HCT116 (cell line): ENCODE measurements around the gene CIT. TPM values are rescaled to one million over a fixed set of nuclear protein-coding genes. Genes with fewer than 3 reads are reported as not detected.

ENCODE experiments used
- ATAC-seq: fragments of 200-7000 bp; cut with Tn5 transposase; 2 replicates; pipeline ENCODE4 v1.9.1; 2020; ENCODE audit warnings: mild to moderate bottlenecking, moderate library complexity
- BruUV-seq: library from RNA; stranded (reverse); fragments of 400-500 nt; replicated peaks from 2 replicates; lab custom pipeline; 2021; lab: Mats Ljungman, UMichigan
- CTCF ChIA-PET: fragments of 300-600 bp; sonication (Branson Sonifier 250); formaldehyde crosslinking; loops from one replicate; lab custom pipeline; 2021; ENCODE audit warnings: antibody characterized with exemption; lab: Charles Lee
- POLR2A ChIA-PET: fragments of 300-600, 350-600 bp; sonication (Branson Sonifier 250); formaldehyde crosslinking; loops from one replicate; lab custom pipeline; 2021; ENCODE audit warnings: antibody characterized with exemption; lab: Charles Lee
- RAD21 ChIA-PET, 2 experiments: fragments of 300-600 bp; sonication (Branson Sonifier 250); formaldehyde crosslinking; loops; one replicate each; lab custom pipeline; 2023; ENCODE audit warnings: low total read pairs in 2 of 2; ENCODE audit not compliant: uncharacterized antibody in 2 of 2, unreplicated experiment in 2 of 2, low non-redundant PET in 1 of 2; lab: Charles Lee
- DNase-seq: peaks from one replicate; pipeline ENCODE4 v3.0.0-alpha.2; 2010; ENCODE audit warnings: low read depth, low spot score
- H2AFZ ChIP-seq: fragments of 200-600 bp; shearing (Covaris generic), sonication (generic); 2 replicates; pipeline ENCODE4 v1.6.1; 2017; ENCODE audit warnings: low read depth, mixed run types, mixed read lengths, antibody characterized with exemption, low read length; ENCODE audit not compliant: poor library complexity, severe bottlenecking
- H3K27ac ChIP-seq: 2 replicates; pipeline ENCODE4 v1.5.1; 2012; ENCODE audit warnings: low read depth, low read length
- H3K27me3 ChIP-seq: fragments of 200-600 bp; sonication (generic); 2 replicates; pipeline ENCODE4 v1.6.1; 2016; ENCODE audit warnings: mixed run types, low read length, mixed read lengths; ENCODE audit not compliant: insufficient read depth
- H3K36me3 ChIP-seq, 2 experiments: fragments of 200-500 bp in 1 of 2; fragments of 200-600 bp in 1 of 2; sonication (Bioruptor generic) in 1 of 2; sonication (generic) in 1 of 2; 2 replicates each; pipeline versions ENCODE4 v1.5.1 to v1.6.1; 2014 to 2016; ENCODE audit warnings: low read length in 2 of 2, inconsistent platforms in 1 of 2, mixed read lengths in 1 of 2, mixed run types in 1 of 2; ENCODE audit not compliant: insufficient read depth in 2 of 2, control insufficient read depth in 1 of 2
- H3K4me1 ChIP-seq, 2 experiments: fragments of 200-600 bp in 1 of 2; sonication (generic) in 1 of 2; 2 replicates each; pipeline versions ENCODE4 v1.5.1 to v1.6.1; 2012 to 2017; ENCODE audit warnings: low read length in 2 of 2, inconsistent platforms in 1 of 2, mild to moderate bottlenecking in 1 of 2, mixed read lengths in 1 of 2, mixed run types in 1 of 2, moderate library complexity in 1 of 2; ENCODE audit not compliant: insufficient read depth in 2 of 2, control insufficient read depth in 1 of 2
- H3K4me2 ChIP-seq: fragments of 200-600 bp; sonication (generic); 2 replicates; pipeline ENCODE4 v1.6.1; 2017; ENCODE audit warnings: mixed run types, low read length, mixed read lengths
- H3K4me3 ChIP-seq, 2 experiments: fragments of 200-600 bp in 1 of 2; sonication (generic) in 1 of 2; replicated peaks in 1 of 2; 2 replicates each; pipeline ENCODE4 v1.5.1; 2011 to 2016; ENCODE audit warnings: low read length in 2 of 2, control low read depth in 1 of 2, low read depth in 1 of 2, mild to moderate bottlenecking in 1 of 2, mixed read lengths in 1 of 2, mixed run types in 1 of 2
- H3K79me2 ChIP-seq: fragments of 200-600 bp; sonication (generic); 2 replicates; pipeline ENCODE4 v1.6.1; 2017; ENCODE audit warnings: mild to moderate bottlenecking, mixed run types, low read length, moderate library complexity, mixed read lengths; ENCODE audit not compliant: insufficient read depth
- H3K9ac ChIP-seq: fragments of 200-600 bp; sonication (generic); 2 replicates; pipeline ENCODE4 v1.6.1; 2016; ENCODE audit warnings: low read length, mixed read lengths
- H3K9me2 ChIP-seq: fragments of 200-600 bp; sonication (generic), shearing (Covaris generic); 2 replicates; pipeline ENCODE4 v1.6.1; 2017; ENCODE audit warnings: mixed run types, mild to moderate bottlenecking, moderate library complexity; ENCODE audit not compliant: insufficient read depth
- H3K9me3 ChIP-seq, 2 experiments: fragments of 200-500 bp in 1 of 2; fragments of 200-600 bp in 1 of 2; sonication (Bioruptor generic) in 1 of 2; sonication (generic) in 1 of 2; 2 replicates each; pipeline ENCODE4 v1.6.1; 2014 to 2017; ENCODE audit warnings: low read length in 2 of 2, mixed read lengths in 2 of 2, inconsistent platforms in 1 of 2, low read depth in 1 of 2, mild to moderate bottlenecking in 1 of 2, mixed run types in 1 of 2, moderate library complexity in 1 of 2; ENCODE audit not compliant: control insufficient read depth in 1 of 2, insufficient read depth in 1 of 2
- H4K20me1 ChIP-seq: fragments of 200-600 bp; sonication (generic), shearing (Covaris generic); 2 replicates; pipeline ENCODE4 v1.6.1; 2017; ENCODE audit warnings: mixed run types, mild to moderate bottlenecking, moderate library complexity; ENCODE audit not compliant: insufficient read depth
- ATF3 ChIP-seq: IDR thresholded peaks from 2 replicates; pipeline ENCODE4 v1.6.1; 2012
- CBX3 ChIP-seq: IDR thresholded peaks from 2 replicates; pipeline ENCODE4 v1.6.1; 2012; ENCODE audit warnings: low read depth
- CEBPB ChIP-seq: IDR thresholded peaks from 2 replicates; pipeline ENCODE4 v1.6.1; 2012; ENCODE audit warnings: low read depth
- CTCF ChIP-seq, 3 experiments: fragments of 200-600 bp in 1 of 3; sonication (generic) in 1 of 3; IDR thresholded peaks in 2 of 3; conservative IDR thresholded peaks in 1 of 3; 2 replicates each; pipeline ENCODE4 v1.5.1; 2012 to 2017; ENCODE audit warnings: low read depth in 2 of 3, low read length in 2 of 3, antibody characterized with exemption in 1 of 3, borderline replicate concordance in 1 of 3, control low read depth in 1 of 3, mild to moderate bottlenecking in 1 of 3, mixed read lengths in 1 of 3, mixed run types in 1 of 3, moderate library complexity in 1 of 3; ENCODE audit not compliant: insufficient read depth in 1 of 3
- EGR1 ChIP-seq: IDR thresholded peaks from 2 replicates; pipeline ENCODE4 v1.6.1; 2012; ENCODE audit warnings: low read depth
- FOSL1 ChIP-seq: IDR thresholded peaks from 2 replicates; pipeline ENCODE4 v1.6.1; 2012; ENCODE audit warnings: low read depth
- MAX ChIP-seq: IDR thresholded peaks from 2 replicates; pipeline ENCODE4 v1.6.1; 2012
- POLR2A ChIP-seq: IDR thresholded peaks from 2 replicates; pipeline ENCODE4 v1.7.0; 2011; ENCODE audit warnings: borderline replicate concordance; ENCODE audit not compliant: insufficient read depth, insufficient read length; ENCODE audit errors: extremely low read depth
- RAD21 ChIP-seq: IDR thresholded peaks from 2 replicates; pipeline ENCODE4 v1.6.1; 2012; ENCODE audit warnings: low read depth, mild to moderate bottlenecking
- REST ChIP-seq: IDR thresholded peaks from 2 replicates; pipeline ENCODE4 v1.6.1; 2012; ENCODE audit warnings: low read depth
- SIN3A ChIP-seq: IDR thresholded peaks from 2 replicates; pipeline ENCODE4 v1.6.1; 2012; ENCODE audit warnings: low read depth
- TCF7L2 ChIP-seq: IDR thresholded peaks from 2 replicates; pipeline ENCODE4 v1.7.0; 2011; ENCODE audit warnings: borderline replicate concordance, inconsistent platforms; ENCODE audit not compliant: insufficient read depth, insufficient read length; ENCODE audit errors: extremely low read depth
- ZBTB33 ChIP-seq: IDR thresholded peaks from 2 replicates; pipeline ENCODE4 v1.6.1; 2011; ENCODE audit warnings: mild to moderate bottlenecking, low read length, moderate library complexity; ENCODE audit not compliant: insufficient replicate concordance; ENCODE audit errors: extremely low read depth
- intact Hi-C: fragments of 100-400 bp; cut with micrococcal nuclease; formaldehyde crosslinking; loops from 2 replicates; pipeline ENCODE4 v1.10.0; 2022
- total RNA-seq: library from RNA; stranded (reverse); gene quantifications from one replicate; pipeline ENCODE4 v1.2.1, GENCODE V29; 2021; ENCODE audit not compliant: unreplicated experiment

CIT gene
- total RNA-seq, 1 experiment from 2014 or later, result 54.2 TPM

- H3K27ac ChIP-seq, result no peak overlapping the region
- H2AFZ ChIP-seq, result no peak overlapping the region
- peaks cover 22 to 38% of the 10 kb centered on the region in 2 experiments; a peak in 3 of 4 replicates for H3K36me3 ChIP-seq
- no peaks in the 10 kb centered on the region for H3K4me1 ChIP-seq
- H3K4me3 ChIP-seq, result no peak overlapping the region
- ATAC-seq, result no peak
- H3K9ac ChIP-seq, result no peak overlapping the region
- intact Hi-C loops, result no loop called here
- no peaks in the 10 kb centered on the region for H4K20me1 ChIP-seq
- BruUV-seq, result no TSS peak
- POLR2A ChIA-PET, result no interaction called here
- H3K9me2 ChIP-seq, result no peaks in the 10 kb centered on the region
- CTCF ChIA-PET, result no interaction called here
- no peak for DNase-seq
- H3K9me3 ChIP-seq, result no peaks in the 10 kb centered on the region
- RAD21 ChIA-PET, result no interaction called here
- H3K4me2 ChIP-seq, result no peak overlapping the region
- no peaks in the 10 kb centered on the region for H3K27me3 ChIP-seq
- no peaks in the 10 kb centered on the region for H3K79me2 ChIP-seq
- TF ChIP-seq SIN3A, result no peak
- no peak for TF ChIP-seq FOSL1
These were observed 114.5 kb downstream of the CIT start for GRCh38 chr12:119762619-119763018.

- ChIA-PET CTCF (no interaction called here), POLR2A (no interaction called here), RAD21 (no interaction called here)
- H3K27ac ChIP-seq, result no peak overlapping the region
- DNase-seq (no peak), ATAC-seq (no peak)
- H3K36me3 ChIP-seq, result peaks cover 20 to 37% of the 10 kb centered on the region in 2 experiments
- no peaks in the 10 kb centered on the region for H3K9me2 ChIP-seq
- no peaks in the 10 kb centered on the region for H3K79me2 ChIP-seq
- BruUV-seq, result no TSS peak
- H3K4me2 ChIP-seq, result no peak overlapping the region
- no peaks in the 10 kb centered on the region for H3K27me3 ChIP-seq
- intact Hi-C loops, result no loop called here
- no peak overlapping the region for H3K4me3 ChIP-seq
- no peaks in the 10 kb centered on the region for H3K4me1 ChIP-seq
- H3K9ac ChIP-seq, result no peak overlapping the region
- H4K20me1 ChIP-seq, result no peaks in the 10 kb centered on the region
- H2AFZ ChIP-seq, result no peak overlapping the region
- no peaks in the 10 kb centered on the region for H3K9me3 ChIP-seq
- TF ChIP-seq CEBPB, result no peak
- TF ChIP-seq CTCF (IDR thresholded peaks at IDR 0.05 in 2 of 3, conservative IDR thresholded peaks at IDR 0.05 in 1 of 3; ENCODE audit: borderline replicate concordance in 1 of 3, insufficient read depth in 1 of 3, low read depth in 2 of 3, low read length in 2 of 3), result no peak
- no peak for TF ChIP-seq EGR1
- no peak for TF ChIP-seq POLR2A
- no peak for TF ChIP-seq RAD21
- TF ChIP-seq TCF7L2, result no peak
- no peak for TF ChIP-seq MAX
- TF ChIP-seq CBX3, result no peak
- no peak for TF ChIP-seq REST
- TF ChIP-seq ATF3, result no peak
- TF ChIP-seq ZBTB33, result no peak
These were observed 118.4 kb downstream of the CIT start for GRCh38 chr12:119758722-119759121.
